Stimulated activated CD4-positive, alpha-beta T cell treated with anti-CD3 and anti-CD28 coated beads, Interleukin-1b, Interleukin-23, amount 100 ng/mL, for 4 hours (primary cell): ENCODE data around the gene SGO1.
"Not testable (repeated sequence)": the region's sequence is repeated elsewhere in the genome, so short reads cannot be mapped to it uniquely, and the experiment has no call there.

Experiments used
- DNase-seq, 2 donors: peaks; one replicate each; pipeline ENCODE4 v3.0.0-alpha.2; 2020; ENCODE audit warnings: low read depth in 2 of 2

The SGO1 gene

GRCh38 chr3:20185679-20186599 lies at the start of gene SGO1:
Gene SGO1 (minus strand): TSS chr3:20186206. CDS start chr3:20184027, 2,179 bp downstream.
- DNase-seq: peak; percentile 98 to 99

GRCh38 chr3:20235796-20236195 lies 49.8 kb upstream of the SGO1 start:
- DNase-seq: no peak

- DNase-seq: no peak
Measured at GRCh38 chr3:20232906-20233780, 47.1 kb upstream of the SGO1 start.

GRCh38 chr3:20230954-20231353 lies 44.9 kb upstream of the SGO1 start:
- DNase-seq: no peak

GRCh38 chr3:20225769-20226168 lies 39.8 kb upstream of the SGO1 start:
- DNase-seq: no peak

- no peak for DNase-seq
Measured at GRCh38 chr3:20222274-20222673, 36.3 kb upstream of the SGO1 start.

GRCh38 chr3:20218215-20218614 lies 32.2 kb upstream of the SGO1 start:
- DNase-seq: no peak

GRCh38 chr3:20215636-20216035 lies 29.6 kb upstream of the SGO1 start:
- no peak for DNase-seq

- DNase-seq: not testable (repeated sequence)
Measured at GRCh38 chr3:20213491-20213890, 27.5 kb upstream of the SGO1 start.

- DNase-seq: not testable (repeated sequence)
Measured at GRCh38 chr3:20207945-20208344, 21.9 kb upstream of the SGO1 start.

GRCh38 chr3:20205898-20206297 lies 19.9 kb upstream of the SGO1 start:
- not testable (repeated sequence) for DNase-seq

GRCh38 chr3:20201143-20201542 lies 15.1 kb upstream of the SGO1 start:
- DNase-seq: no peak

GRCh38 chr3:20197775-20198174 lies 11.8 kb upstream of the SGO1 start:
- DNase-seq: no peak

GRCh38 chr3:20194793-20195460 lies 8.9 kb upstream of the SGO1 start:
- DNase-seq: no peak

GRCh38 chr3:20190991-20191390 lies 5.0 kb upstream of the SGO1 start:
- no peak for DNase-seq

GRCh38 chr3:20186600-20187004 lies 596 bp upstream of the SGO1 start:
- no peak for DNase-seq

GRCh38 chr3:20185331-20185678 lies 701 bp downstream of the SGO1 start:
- DNase-seq: no peak

GRCh38 chr3:20182206-20182605 lies 3.8 kb downstream of the SGO1 start:
- no peak for DNase-seq

- DNase-seq: no peak
Measured at GRCh38 chr3:20181276-20181675, 4.7 kb downstream of the SGO1 start.

- DNase-seq: no peak
Measured at GRCh38 chr3:20173844-20174410, 12.1 kb downstream of the SGO1 start.

- no peak for DNase-seq
Measured at GRCh38 chr3:20161714-20162113, 24.3 kb downstream of the SGO1 start.

- DNase-seq: no peak
Measured at GRCh38 chr3:20160230-20160629, 25.8 kb downstream of the SGO1 start.
